Spleen (tissue), 7 donors: ENCODE data around the gene HTR3D.
"Not testable (repeated sequence)": the region's sequence is repeated elsewhere in the genome, so short reads cannot be mapped to it uniquely, and the experiment has no call there.

Source experiments
- CTCF ChIP-seq, 11 experiments: fragments of 200-600 bp in 7 of 11; fragments of 450-650 bp in 4 of 11; sonication (generic) in 4 of 11; IDR thresholded peaks in 8 of 11; conservative IDR thresholded peaks in 3 of 11; 1 replicate in 7 of 11; 2 replicates in 4 of 11; pipeline versions ENCODE4 v1.4.0 to v1.8.0; 2016 to 2021; ENCODE audit warnings: antibody characterized with exemption in 11 of 11, inconsistent platforms in 4 of 11, mild to moderate bottlenecking in 1 of 11
- POLR2AphosphoS5 ChIP-seq, 3 donors: sonication (generic); formaldehyde crosslinking; IDR thresholded peaks; one replicate each; pipeline ENCODE4 v1.5.1; 2017; ENCODE audit warnings: antibody characterized with exemption in 3 of 3
- donor health status: DM: no; HTN: no; CAD: no; lungs with moderate emphysema.
- donor health status: DM: no; HTN: no; CAD: no.
- donor health status: DM: no; HTN: no; CAD: no.

GRCh38 chr3:184025256-184025655 lies 6.3 kb upstream of the HTR3D start:
- TF ChIP-seq CTCF (IDR thresholded peaks at IDR 0.05 in 8 of 11, conservative IDR thresholded peaks at IDR 0.05 in 3 of 11); POLR2AphosphoS5 (IDR thresholded peaks at IDR 0.05): not testable (repeated sequence)
